OCI-M1 (cell line): ENCODE data around the gene RNF5.
"Not testable (repeated sequence)": the region's sequence is repeated elsewhere in the genome, so short reads cannot be mapped to it uniquely, and the experiment has no call there.

Experiments
- DNase-seq: peaks from one replicate; lab custom pipeline; 2025; lab: John Stamatoyannopoulos, UW

RNF5 gene

GRCh38 chr6:32175711-32176475 lies 2.3 kb upstream of the RNF5 start, which contains the start of gene AGPAT1:
Gene AGPAT1 (minus strand): TSS chr6:32176084. CDS start chr6:32171496, 4,588 bp downstream.
- DNase-seq: peak; percentile 98

- DNase-seq: peak; percentile 66
Observed at GRCh38 chr6:32176476-32177182, 1.6 kb upstream of the RNF5 start.

- peak; percentile 90 for DNase-seq
Observed at GRCh38 chr6:32177183-32177787, 920 bp upstream of the RNF5 start.

GRCh38 chr6:32178547-32179440 lies 589 bp downstream of the RNF5 start:
- DNase-seq: no peak

- no peak for DNase-seq
Observed at GRCh38 chr6:32179766-32180405, 1.7 kb downstream of the RNF5 start.

- DNase-seq: no peak
Observed at GRCh38 chr6:32181148-32181702, 3.0 kb downstream of the RNF5 start.

- DNase-seq: peak; percentile 50
Observed at GRCh38 chr6:32181915-32182529, 3.8 kb downstream of the RNF5 start.

- DNase-seq: no peak
Observed at GRCh38 chr6:32182555-32182981, 4.4 kb downstream of the RNF5 start.

GRCh38 chr6:32183030-32183429 lies 4.8 kb downstream of the RNF5 start:
- DNase-seq: no peak

GRCh38 chr6:32183483-32184083 lies 5.4 kb downstream of the RNF5 start:
- no peak for DNase-seq

GRCh38 chr6:32184084-32184640 lies 6.0 kb downstream of the RNF5 start, which contains the start of gene AGER:
Gene AGER (minus strand): TSS chr6:32184253. CDS start chr6:32184222, 31 bp downstream.
- DNase-seq: no peak

- DNase-seq: peak; percentile 95
Observed at GRCh38 chr6:32185681-32186131, 7.5 kb downstream of the RNF5 start.

GRCh38 chr6:32186151-32186840 lies 8.1 kb downstream of the RNF5 start:
- not testable (repeated sequence) for DNase-seq

GRCh38 chr6:32187009-32187709 lies 9.0 kb downstream of the RNF5 start:
- no peak for DNase-seq

- not testable (repeated sequence) for DNase-seq
Observed at GRCh38 chr6:32187725-32188380, 9.6 kb downstream of the RNF5 start.

- no peak for DNase-seq
Observed at GRCh38 chr6:32188381-32189068, 10.3 kb downstream of the RNF5 start.

GRCh38 chr6:32189069-32189741 lies 11.0 kb downstream of the RNF5 start:
- no peak for DNase-seq
